GM12873 (cell line): ENCODE results near the gene RUNX3.

ENCODE experiments used
- TF ChIP-seq, protein P1 (sequence below): IDR thresholded peaks from 2 replicates; pipeline ENCODE4 v1.5.1; 2012; ENCODE audit warnings: low read depth, mild to moderate bottlenecking, moderate library complexity, low read length, control low read depth; ENCODE audit not compliant: insufficient read depth; ENCODE audit errors: missing control alignments

The RUNX3 gene

DNA sequence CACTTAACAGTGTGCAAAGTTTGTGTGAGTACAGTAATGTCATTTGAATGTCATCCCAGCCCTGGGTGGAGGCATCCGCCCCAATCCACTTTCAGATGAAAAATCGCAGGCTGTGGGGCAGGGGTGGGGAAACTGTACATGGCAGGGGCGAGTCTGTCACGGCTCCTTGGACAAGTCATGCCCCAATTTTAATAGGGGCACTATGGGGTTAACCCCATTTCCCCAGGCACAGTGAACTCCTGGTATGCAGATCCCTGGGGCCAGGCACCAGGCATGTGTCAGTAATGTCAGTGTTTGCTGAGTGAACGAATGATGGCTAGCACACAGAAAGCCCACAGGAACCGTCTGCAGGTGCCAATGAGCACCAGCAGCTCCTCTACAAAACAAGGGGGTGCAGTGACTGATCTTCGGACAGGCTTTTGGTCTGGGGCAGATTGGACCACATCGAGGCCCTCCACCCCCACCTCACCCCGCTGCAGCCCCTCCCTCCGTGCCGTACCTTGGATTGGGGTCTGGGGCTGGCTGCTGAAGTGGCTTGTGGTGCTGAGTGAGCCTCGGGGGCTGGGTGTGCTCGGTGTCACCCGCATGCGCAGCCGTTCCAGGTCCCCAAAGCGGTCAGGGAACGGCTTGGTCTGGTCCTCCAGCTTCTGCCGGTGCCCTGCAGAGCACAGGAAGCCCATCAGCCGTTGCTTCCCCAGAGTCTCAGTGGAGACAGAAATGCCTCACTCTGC is 23.2 kb downstream of the RUNX3 start:
- TF ChIP-seq, protein P1, sequence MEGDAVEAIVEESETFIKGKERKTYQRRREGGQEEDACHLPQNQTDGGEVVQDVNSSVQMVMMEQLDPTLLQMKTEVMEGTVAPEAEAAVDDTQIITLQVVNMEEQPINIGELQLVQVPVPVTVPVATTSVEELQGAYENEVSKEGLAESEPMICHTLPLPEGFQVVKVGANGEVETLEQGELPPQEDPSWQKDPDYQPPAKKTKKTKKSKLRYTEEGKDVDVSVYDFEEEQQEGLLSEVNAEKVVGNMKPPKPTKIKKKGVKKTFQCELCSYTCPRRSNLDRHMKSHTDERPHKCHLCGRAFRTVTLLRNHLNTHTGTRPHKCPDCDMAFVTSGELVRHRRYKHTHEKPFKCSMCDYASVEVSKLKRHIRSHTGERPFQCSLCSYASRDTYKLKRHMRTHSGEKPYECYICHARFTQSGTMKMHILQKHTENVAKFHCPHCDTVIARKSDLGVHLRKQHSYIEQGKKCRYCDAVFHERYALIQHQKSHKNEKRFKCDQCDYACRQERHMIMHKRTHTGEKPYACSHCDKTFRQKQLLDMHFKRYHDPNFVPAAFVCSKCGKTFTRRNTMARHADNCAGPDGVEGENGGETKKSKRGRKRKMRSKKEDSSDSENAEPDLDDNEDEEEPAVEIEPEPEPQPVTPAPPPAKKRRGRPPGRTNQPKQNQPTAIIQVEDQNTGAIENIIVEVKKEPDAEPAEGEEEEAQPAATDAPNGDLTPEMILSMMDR = no peak

DNA sequence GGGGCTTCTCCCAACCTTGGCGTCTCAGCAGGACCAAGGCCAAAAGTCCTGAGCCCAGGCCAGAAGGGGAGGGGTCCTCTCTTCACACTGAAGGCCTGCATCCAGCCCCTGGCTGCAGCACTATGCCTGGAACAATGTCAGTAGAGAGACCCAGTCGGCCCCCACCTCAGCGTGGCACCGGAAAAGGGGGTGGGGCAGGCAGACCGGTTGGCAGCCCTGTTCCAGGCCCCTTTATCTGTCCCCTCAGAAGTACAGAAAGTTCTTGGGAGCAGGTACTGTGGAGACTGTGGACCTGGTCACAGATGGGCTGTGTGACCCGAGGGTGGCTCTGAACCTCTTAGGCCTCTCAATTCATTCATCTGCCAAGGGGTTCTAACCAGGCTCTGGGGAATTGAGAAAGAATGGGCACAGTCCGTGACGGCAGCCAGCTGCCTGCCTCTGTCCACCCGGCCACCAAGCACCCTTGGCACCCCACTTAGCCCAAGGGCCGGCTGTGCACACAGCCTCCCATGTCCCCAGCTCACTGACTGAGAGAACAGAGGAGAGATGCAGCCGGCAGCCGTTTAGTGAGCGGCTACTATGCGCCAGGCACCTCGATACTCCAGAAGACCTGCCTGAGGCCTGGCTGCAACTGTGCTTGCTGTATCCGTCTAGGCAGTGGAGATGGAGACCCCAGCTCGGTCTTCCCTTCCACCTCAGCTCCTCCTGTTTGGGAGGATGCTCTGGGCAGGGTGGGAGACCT is 23.9 kb downstream of the RUNX3 start:
- TF ChIP-seq, protein P1 = no peak

DNA sequence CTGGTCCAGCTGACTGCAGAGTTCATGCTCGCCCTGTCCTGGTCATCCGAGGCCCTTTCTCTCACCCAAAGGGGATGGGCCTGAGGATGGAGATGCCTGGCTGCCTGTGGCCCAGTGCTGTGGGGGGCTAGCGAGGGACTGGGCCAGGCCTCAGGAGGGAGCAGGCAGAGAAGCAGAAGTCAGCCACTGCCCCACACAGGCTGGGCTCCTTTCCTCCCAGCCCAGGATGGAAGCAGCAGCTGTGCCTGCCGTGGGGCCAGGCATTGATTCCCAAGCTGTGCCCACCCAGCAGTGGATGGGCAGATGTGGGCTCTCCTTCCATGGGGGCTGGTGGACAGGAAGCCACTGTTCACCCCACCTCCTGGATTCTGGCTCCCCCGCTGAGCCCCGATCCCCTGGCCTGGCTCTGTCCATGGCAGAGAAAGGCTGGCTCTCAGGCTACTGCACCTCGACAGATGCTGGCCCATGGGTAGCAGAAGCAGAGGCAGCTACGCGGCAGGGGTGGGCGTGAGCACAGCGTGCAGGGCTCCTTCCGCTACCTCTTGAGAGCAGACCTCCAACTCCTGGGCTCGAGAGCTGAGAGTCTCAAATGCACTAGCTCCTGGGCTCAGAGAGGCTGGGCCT is 24.6 kb downstream of the RUNX3 start:
- TF ChIP-seq, protein P1 = no peak

DNA sequence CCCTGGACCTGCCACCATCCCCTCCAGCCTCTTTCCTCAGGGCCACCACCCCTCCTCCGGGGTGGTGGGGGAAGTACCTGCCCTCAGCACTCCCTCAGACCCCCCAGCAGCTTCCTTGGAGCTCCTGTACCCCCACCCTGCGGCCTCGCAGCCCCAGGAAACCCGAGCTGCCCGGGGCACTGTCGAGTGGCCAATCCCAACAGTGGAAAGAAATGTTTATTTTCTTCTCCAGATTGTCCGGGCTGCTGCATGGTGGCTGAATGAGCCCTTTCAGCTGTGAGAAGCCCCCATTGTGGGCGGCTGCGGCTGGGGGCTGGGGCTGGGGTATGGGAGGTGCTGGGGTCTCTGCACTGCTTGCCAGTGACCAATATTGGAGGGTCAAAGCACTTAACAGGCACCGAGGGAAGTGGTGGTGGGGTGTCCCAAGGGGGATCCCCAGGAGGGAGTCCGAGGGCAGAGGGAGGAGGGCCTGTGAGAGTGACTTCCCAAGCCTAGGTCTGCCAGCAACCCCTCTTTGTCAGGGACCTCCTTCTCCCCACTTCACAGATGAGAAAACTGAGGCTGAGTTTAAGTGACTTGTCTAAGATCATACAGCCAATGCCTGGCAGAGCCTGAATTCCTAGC is 25.2 kb downstream of the RUNX3 start:
- TF ChIP-seq, protein P1 = no peak

DNA sequence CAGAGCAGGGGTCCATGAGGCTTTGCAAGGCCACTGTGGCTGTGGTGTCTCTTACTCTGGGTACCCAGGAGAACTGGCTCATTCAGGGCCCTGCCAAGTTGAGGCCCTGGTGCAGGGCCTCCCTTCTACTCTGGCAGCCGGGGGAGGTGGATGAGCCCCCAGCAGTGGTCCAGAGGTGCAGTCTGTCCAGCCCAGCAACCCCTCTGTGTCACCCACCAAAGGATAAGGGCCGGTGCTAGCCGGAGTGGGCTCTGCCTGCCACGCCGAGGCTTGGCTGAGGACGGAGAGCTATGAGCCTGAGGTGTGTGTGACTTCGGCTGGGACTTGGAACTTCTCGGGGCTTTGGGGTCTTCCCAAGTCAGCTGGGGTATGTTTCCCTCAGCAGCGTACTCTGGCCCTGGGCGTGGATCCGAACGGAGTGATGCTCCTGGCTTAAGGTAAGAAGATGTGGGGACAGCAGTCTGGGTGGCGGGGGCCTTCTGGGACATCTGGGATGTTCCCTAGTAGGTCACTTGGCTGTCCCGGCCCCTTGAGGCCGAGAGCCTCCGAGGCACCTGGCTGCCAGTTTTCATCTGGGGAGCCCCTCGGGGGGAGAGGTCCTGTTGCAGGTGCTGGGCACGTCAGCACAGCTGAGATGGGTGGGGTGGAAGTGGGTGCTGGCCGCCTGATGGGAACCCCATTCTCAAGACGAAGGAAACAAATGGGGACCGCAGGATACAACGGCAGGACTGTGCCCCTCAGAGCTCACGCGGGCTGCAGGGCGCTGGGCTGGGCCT is 25.9 kb downstream of the RUNX3 start:
- TF ChIP-seq, protein P1 = no peak

DNA sequence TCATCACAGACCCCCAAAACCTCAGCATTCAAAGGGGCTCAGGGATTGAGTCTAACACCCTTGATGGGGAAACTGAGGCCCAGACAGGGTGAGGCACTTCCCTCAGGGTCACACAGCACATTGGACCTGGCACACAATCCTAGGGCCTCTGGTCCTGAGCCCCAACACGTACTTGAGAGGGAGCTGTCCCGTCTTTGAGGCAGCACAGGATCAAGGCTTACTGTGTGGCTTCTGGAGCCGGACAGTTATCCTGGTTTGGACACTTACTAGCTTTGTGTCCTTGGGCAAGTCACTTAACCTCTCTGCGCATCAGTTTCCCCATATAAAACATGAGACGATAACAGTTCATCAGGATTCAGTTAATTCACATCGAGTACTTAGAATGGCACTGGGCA is 26.5 kb downstream of the RUNX3 start:
- TF ChIP-seq, protein P1 = no peak

DNA sequence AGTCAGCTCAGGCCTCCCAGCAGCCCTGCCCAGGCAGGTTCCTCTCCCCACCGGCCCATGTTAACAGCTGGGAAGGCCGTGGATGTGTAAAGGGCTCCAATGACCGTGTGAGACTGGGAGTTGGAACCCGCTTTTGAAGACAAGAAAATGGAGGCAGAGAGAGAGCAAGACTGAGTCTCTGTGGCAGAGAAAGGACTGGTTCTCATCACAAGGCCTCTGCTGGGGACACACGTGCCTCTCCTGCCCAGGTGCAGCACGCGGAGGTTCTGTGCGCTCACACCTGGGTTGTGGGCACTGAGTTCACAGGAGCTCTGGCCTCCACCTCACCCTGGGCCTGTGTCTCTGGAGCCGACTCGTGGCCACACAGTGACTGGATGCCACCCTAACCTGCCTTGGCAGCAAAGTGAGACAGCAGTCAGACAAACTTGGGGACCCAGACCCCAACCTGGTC is 27.0 kb downstream of the RUNX3 start:
- TF ChIP-seq, protein P1 = no peak
